AG04449 (cell line): Measurements from ENCODE around the gene ALKBH4.

Experiments used
- CTCF ChIA-PET: fragments of 350-600 bp; formaldehyde crosslinking; extraction: SDS; loops from one replicate; lab custom pipeline; 2021; ENCODE audit warnings: antibody characterized with exemption; lab: Yijun Ruan, JAX
- POLR2A ChIA-PET: fragments of 400-600, 350-600 bp; formaldehyde crosslinking; extraction: SDS; loops from one replicate; lab custom pipeline; 2020; ENCODE audit warnings: antibody characterized with exemption, inconsistent platforms; lab: Yijun Ruan, JAX
- DNase-seq: peaks from one replicate; pipeline ENCODE4 v3.0.0-alpha.2; 2010; ENCODE audit warnings: low read depth, low spot score
- H3K4me3 ChIP-seq: 2 replicates; pipeline ENCODE4 v1.5.1; 2011; ENCODE audit warnings: low read depth, mild to moderate bottlenecking, control low read depth, low read length
- CTCF ChIP-seq: IDR thresholded peaks from one replicate; pipeline ENCODE4 v1.5.1; 2011; ENCODE audit warnings: mild to moderate bottlenecking, moderate library complexity, low read length, control low read depth, inconsistent platforms; ENCODE audit not compliant: insufficient read depth; ENCODE audit errors: missing control alignments

Gene ALKBH4

GRCh38 chr7:102468478-102469350, 4.1 kb upstream of the ALKBH4 start:
- no peak for DNase-seq

GRCh38 chr7:102467581-102468477, 3.2 kb upstream of the ALKBH4 start:
- ChIA-PET CTCF (interaction anchor here (0.8 to 5.0 kb wide), 6 partner anchors 12 to 187 kb away, joined by 3 to 25 read pairs (median 3); no protein-coding TSS in a partner anchor), POLR2A (no interaction called here)
- H3K4me3 ChIP-seq: no peak overlapping the region
- TF ChIP-seq CTCF: no peak
- no peak for DNase-seq

More at GRCh38 chr7:102468478-102469350, 4.1 kb upstream of the ALKBH4 start:
- CTCF ChIA-PET: interaction anchor here (1.0 to 5.0 kb wide), 2 partner anchors 13 to 64 kb away, joined by 3 to 25 read pairs; no protein-coding TSS in a partner anchor
- TF ChIP-seq CTCF: no peak
- no peak overlapping the region for H3K4me3 ChIP-seq
- POLR2A ChIA-PET: no interaction called here

GRCh38 chr7:102466097-102466496, 1.4 kb upstream of the ALKBH4 start:
- no peak for TF ChIP-seq CTCF

GRCh38 chr7:102463841-102464576, 654 bp downstream of the ALKBH4 start:
- H3K4me3 ChIP-seq: peak overlapping the region; percentile 99
- ChIA-PET POLR2A (interaction anchor here (0.6 to 0.9 kb wide), 3 partner anchors 8 to 30 kb away, joined by 3 to 5 read pairs (median 5); no protein-coding TSS in a partner anchor), CTCF (interaction anchor here (0.8 to 5.0 kb wide), 9 partner anchors 8 to 73 kb away, joined by 3 to 25 read pairs (median 4); no protein-coding TSS in a partner anchor)
- no peak for DNase-seq
- no peak for TF ChIP-seq CTCF

More at GRCh38 chr7:102466097-102466496, 1.4 kb upstream of the ALKBH4 start:
- CTCF ChIA-PET: interaction anchor here (0.6 to 5.0 kb wide), 7 partner anchors 11 to 188 kb away, joined by 3 to 25 read pairs (median 3); no protein-coding TSS in a partner anchor
- H3K4me3 ChIP-seq: peak overlapping the region; percentile 99
- POLR2A ChIA-PET: no interaction called here
- DNase-seq: no peak

- CTCF ChIA-PET: interaction anchor here (0.9 kb wide), 1 partner anchor 8 kb away, joined by 3 read pairs; no protein-coding TSS in a partner anchor
- POLR2A ChIA-PET: no interaction called here
- TF ChIP-seq CTCF: no peak
- H3K4me3 ChIP-seq: no peak overlapping the region
- DNase-seq: no peak
These were observed 4.2 kb downstream of the ALKBH4 start for GRCh38 chr7:102460467-102460866.
